Glutamatergic neuron (in vitro differentiated cells): ENCODE results near the gene SESN3. TPM values are rescaled to one million over a fixed set of nuclear protein-coding genes. Genes with fewer than 3 reads are reported as not detected.
A peak's percentile ranks its signal among the peaks of the same experiment; 100 is the strongest.

ENCODE experiments used
- DNase-seq: peaks from one replicate; pipeline ENCODE4 v3.0.0; 2022
- H3K27ac Mint-ChIP-seq: one replicate; pipeline ENCODE4 v1.8.0; 2020; ENCODE audit warnings: mild to moderate bottlenecking, mixed read lengths, inconsistent platforms; ENCODE audit not compliant: unreplicated experiment
- H3K27me3 Mint-ChIP-seq: one replicate; pipeline ENCODE4 v1.8.0; 2020; ENCODE audit warnings: mild to moderate bottlenecking, moderate library complexity, mixed read lengths, inconsistent platforms; ENCODE audit not compliant: unreplicated experiment
- H3K36me3 Mint-ChIP-seq: one replicate; pipeline ENCODE4 v1.8.0; 2020; ENCODE audit warnings: mild to moderate bottlenecking, mixed read lengths, inconsistent platforms; ENCODE audit not compliant: unreplicated experiment
- H3K4me1 Mint-ChIP-seq: one replicate; pipeline ENCODE4 v1.8.0; 2020; ENCODE audit warnings: mild to moderate bottlenecking, low read depth, mixed read lengths, inconsistent platforms; ENCODE audit not compliant: unreplicated experiment
- H3K4me3 Mint-ChIP-seq: one replicate; pipeline ENCODE4 v1.8.0; 2020; ENCODE audit warnings: mild to moderate bottlenecking, mixed read lengths, inconsistent platforms; ENCODE audit not compliant: unreplicated experiment
- H3K9me3 Mint-ChIP-seq: one replicate; pipeline ENCODE4 v1.8.0; 2020; ENCODE audit warnings: mild to moderate bottlenecking, moderate library complexity, mixed read lengths, inconsistent platforms; ENCODE audit not compliant: unreplicated experiment
- total RNA-seq: library from RNA; stranded (reverse); fragmentation: NEBNext Ultra II Directional; extraction: Animal tissue kit (Norgen Biotek cat#: 25700); gene quantifications from one replicate; pipeline ENCODE4 v1.2.1, GENCODE V29; 2021; ENCODE audit not compliant: unreplicated experiment
- TF ChIP-seq, protein P1 (sequence below): fragments of 200-600 bp; sonication (generic); IDR thresholded peaks from one replicate; pipeline ENCODE4 v1.5.0; 2021; ENCODE audit not compliant: partially characterized antibody, unreplicated experiment

Gene SESN3
- total RNA-seq, 1 donor from 2014 or later = 213 TPM

DNA sequence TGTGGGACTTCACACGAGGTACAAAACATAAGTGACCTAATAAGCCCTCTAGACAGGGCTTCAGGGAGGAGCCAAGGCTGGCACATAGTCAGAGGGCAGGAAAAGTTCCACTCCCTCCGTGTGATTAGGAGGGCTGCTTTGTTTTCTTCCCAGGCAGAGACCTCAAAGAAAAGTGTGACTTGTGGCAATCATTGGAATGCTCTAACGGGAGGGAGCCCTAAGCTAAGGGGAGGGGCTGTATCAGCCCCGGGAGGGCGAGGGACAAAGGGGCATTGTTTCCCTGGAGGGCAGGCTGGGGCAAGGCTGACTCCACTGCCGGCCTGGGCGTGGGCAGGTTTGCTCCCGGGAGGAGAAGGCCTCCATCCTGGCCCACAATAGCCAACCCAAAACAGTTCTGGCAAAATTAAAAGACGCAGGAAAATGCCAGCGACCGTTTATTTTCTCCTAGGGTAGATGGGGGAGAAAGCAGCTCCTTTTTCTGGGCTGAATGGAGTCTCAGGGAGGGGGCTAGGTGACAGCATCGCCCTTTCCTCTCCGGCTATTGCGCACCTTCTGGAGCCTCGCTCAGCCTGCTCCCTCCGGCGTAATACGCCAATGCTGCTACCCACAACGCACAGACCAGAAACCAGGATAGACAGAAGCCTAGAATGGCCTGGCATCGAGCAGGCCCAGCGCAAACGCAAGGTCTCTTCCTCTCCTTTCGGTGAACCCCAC lies 81.2 kb downstream of the SESN3 start:
- no peaks in the 10 kb centered on the region for H3K36me3 Mint-ChIP-seq
- peak; percentile 51 for DNase-seq
- peak overlapping the region; percentile 76 for H3K4me3 Mint-ChIP-seq
- H3K27ac Mint-ChIP-seq = no peak overlapping the region
- TF ChIP-seq, protein P1, sequence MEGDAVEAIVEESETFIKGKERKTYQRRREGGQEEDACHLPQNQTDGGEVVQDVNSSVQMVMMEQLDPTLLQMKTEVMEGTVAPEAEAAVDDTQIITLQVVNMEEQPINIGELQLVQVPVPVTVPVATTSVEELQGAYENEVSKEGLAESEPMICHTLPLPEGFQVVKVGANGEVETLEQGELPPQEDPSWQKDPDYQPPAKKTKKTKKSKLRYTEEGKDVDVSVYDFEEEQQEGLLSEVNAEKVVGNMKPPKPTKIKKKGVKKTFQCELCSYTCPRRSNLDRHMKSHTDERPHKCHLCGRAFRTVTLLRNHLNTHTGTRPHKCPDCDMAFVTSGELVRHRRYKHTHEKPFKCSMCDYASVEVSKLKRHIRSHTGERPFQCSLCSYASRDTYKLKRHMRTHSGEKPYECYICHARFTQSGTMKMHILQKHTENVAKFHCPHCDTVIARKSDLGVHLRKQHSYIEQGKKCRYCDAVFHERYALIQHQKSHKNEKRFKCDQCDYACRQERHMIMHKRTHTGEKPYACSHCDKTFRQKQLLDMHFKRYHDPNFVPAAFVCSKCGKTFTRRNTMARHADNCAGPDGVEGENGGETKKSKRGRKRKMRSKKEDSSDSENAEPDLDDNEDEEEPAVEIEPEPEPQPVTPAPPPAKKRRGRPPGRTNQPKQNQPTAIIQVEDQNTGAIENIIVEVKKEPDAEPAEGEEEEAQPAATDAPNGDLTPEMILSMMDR = no peak
- H3K27me3 Mint-ChIP-seq = peaks cover 7% of the 10 kb centered on the region
- peaks cover 6% of the 10 kb centered on the region for H3K4me1 Mint-ChIP-seq
- peaks cover 3% of the 10 kb centered on the region for H3K9me3 Mint-ChIP-seq

DNA sequence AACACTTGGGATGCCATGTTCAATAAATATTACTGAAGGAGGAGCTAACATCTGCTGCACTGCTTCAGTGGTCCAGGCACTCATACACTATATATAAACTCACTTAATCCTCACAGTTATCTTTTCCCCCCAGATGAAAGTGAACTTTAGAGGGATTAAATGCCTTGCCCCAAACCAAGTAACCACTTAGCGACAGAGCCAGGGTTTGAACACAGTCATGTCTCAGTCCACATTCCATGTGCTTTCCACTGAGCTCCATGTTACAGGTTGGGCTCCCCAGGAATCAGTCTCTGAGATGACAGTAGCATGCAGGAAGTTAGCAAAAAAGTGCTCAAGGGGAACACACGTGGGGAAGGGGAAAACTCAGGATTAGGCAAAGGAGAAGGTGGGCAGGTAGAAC lies 82.1 kb downstream of the SESN3 start:
- peaks cover 7% of the 10 kb centered on the region for H3K27me3 Mint-ChIP-seq
- H3K4me3 Mint-ChIP-seq = no peak overlapping the region
- TF ChIP-seq, protein P1 = no peak
- peaks cover 6% of the 10 kb centered on the region for H3K4me1 Mint-ChIP-seq
- peaks cover 3% of the 10 kb centered on the region for H3K9me3 Mint-ChIP-seq
- H3K36me3 Mint-ChIP-seq = no peaks in the 10 kb centered on the region
- DNase-seq = no peak
- peak overlapping the region; percentile 26 for H3K27ac Mint-ChIP-seq

DNA sequence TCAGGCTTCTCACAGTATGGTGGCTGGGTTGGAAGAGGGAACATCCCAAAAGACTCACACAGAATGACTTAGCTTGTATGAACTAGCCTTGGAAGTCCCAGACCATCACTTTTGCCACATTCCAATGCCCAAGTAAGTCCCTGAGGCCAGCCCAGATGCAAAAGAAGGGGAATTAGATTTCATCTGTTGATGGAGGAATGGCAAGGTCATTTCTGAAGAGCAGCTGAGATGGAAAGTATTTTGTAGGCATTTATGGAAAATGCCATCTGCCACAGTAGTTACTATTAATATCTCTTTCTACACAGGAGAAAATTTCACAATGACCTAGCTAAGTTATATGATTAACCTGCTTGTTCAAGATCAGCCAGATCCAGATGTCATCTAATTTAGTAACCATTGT lies 82.6 kb downstream of the SESN3 start:
- Mint-ChIP-seq H3K27me3 (peaks cover 9% of the 10 kb centered on the region), H3K4me1 (peaks cover 4% of the 10 kb centered on the region), H3K9me3 (peaks cover 3% of the 10 kb centered on the region), H3K4me3 (no peak overlapping the region), H3K27ac (no peak overlapping the region), H3K36me3 (no peaks in the 10 kb centered on the region)
- DNase-seq = no peak
- TF ChIP-seq, protein P1 = no peak

DNA sequence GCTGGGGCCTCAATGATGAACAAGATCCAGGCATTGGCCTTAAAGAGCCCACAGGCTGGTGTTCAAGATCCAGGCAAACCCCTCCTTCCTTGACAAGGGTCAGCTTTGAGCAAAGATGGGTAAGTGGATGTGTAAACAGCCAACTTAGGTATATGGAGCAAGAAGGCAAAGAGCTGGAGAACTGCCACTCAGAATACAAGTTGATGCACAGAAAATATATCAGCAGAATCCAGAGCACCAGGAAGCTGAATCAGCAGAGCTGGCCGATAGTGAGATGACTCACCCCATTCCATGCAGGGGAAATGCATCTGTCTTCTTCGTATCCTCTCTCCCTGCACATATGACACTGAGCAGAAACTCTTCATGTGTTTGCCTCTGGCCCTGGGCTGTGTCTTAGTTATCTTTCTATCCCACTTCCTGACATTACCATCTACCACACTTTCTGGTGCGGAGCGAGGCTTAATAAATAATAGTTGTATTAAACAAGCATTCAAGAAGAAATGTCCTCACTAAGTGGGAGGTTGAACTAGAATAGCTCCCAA lies 83.6 kb downstream of the SESN3 start:
- H3K4me1 Mint-ChIP-seq = peaks cover 4% of the 10 kb centered on the region
- DNase-seq = no peak
- no peaks in the 10 kb centered on the region for H3K36me3 Mint-ChIP-seq
- TF ChIP-seq, protein P1 = no peak
- H3K4me3 Mint-ChIP-seq = peak overlapping the region; percentile 17
- H3K27ac Mint-ChIP-seq = no peak overlapping the region
- H3K27me3 Mint-ChIP-seq = peaks cover 9% of the 10 kb centered on the region
- peaks cover 3% of the 10 kb centered on the region for H3K9me3 Mint-ChIP-seq

DNA sequence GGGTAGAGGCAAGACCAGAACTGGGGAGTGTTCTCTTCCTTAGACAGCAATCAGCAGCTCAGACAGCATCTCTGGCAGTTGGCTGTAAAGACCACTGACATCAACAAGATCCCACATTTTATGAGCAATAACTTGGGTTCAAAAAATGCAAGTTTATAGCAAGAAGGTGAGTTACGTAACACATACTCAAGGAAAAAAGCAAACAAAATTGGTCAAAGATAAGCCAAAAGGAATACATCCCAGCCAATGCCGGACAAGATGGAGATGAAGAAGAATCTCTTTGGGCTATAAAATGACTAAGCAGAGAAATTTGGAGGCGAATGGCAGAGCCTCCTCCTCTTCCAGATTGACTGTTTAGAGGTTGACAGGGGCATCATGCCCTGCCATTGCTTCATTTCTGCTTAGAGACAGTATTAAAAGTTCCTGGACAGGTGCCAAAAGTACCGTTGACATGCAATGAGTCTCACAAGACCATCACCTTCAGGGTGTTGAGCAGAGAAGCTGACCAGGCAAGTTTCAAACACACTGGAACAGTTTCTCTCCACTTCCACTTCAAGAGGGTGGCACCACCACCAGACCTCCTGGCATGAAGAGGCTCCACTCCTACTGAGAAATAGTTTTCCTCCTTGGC lies 85.5 kb downstream of the SESN3 start:
- Mint-ChIP-seq H3K9me3 (peaks cover 3% of the 10 kb centered on the region), H3K27ac (no peak overlapping the region), H3K4me1 (peaks cover 2% of the 10 kb centered on the region), H3K4me3 (no peak overlapping the region), H3K27me3 (peaks cover 9% of the 10 kb centered on the region), H3K36me3 (no peaks in the 10 kb centered on the region)
- TF ChIP-seq, protein P1 = no peak
- DNase-seq = no peak
